Hepatocyte (in vitro differentiated cells): ENCODE results near the gene PTPRN2. TPM values are rescaled to one million over a fixed set of nuclear protein-coding genes. Genes with fewer than 3 reads are reported as not detected.

Experiments
- DNase-seq: peaks from one replicate; pipeline ENCODE4 v3.0.0-alpha.2; 2016; ENCODE audit warnings: low spot score
- H2AFZ ChIP-seq: fragments of 200-600 bp; sonication (generic); 2 replicates; pipeline ENCODE4 v1.6.0; 2016; ENCODE audit warnings: antibody characterized with exemption, mild to moderate bottlenecking
- H3K27ac ChIP-seq: fragments of 200-600 bp; sonication (generic); 2 replicates; pipeline ENCODE4 v1.5.1; 2016; ENCODE audit warnings: mild to moderate bottlenecking
- H3K27me3 ChIP-seq: fragments of 200-600 bp; sonication (generic); 2 replicates; pipeline ENCODE4 v1.6.1; 2016
- H3K36me3 ChIP-seq: fragments of 200-600 bp; sonication (generic); replicated peaks from 2 replicates; pipeline ENCODE4 v1.5.1; 2016; ENCODE audit warnings: low read depth; ENCODE audit not compliant: insufficient read depth
- H3K4me1 ChIP-seq: fragments of 200-600 bp; sonication (generic); 2 replicates; pipeline ENCODE4 v1.5.1; 2016; ENCODE audit warnings: mild to moderate bottlenecking, moderate library complexity; ENCODE audit not compliant: insufficient read depth
- H3K4me2 ChIP-seq: fragments of 200-600 bp; sonication (generic); 2 replicates; pipeline ENCODE4 v1.6.0; 2016
- H3K4me3 ChIP-seq: fragments of 200-600 bp; sonication (generic); 2 replicates; pipeline ENCODE4 v1.5.1; 2016; ENCODE audit warnings: mild to moderate bottlenecking
- H3K79me2 ChIP-seq: fragments of 200-600 bp; sonication (generic); 2 replicates; pipeline ENCODE4 v1.6.0; 2017; ENCODE audit warnings: mild to moderate bottlenecking
- H3K9me2 ChIP-seq: fragments of 200-600 bp; sonication (generic); replicated peaks from 2 replicates; pipeline ENCODE4 v1.6.0; 2017; ENCODE audit warnings: mild to moderate bottlenecking; ENCODE audit not compliant: insufficient read depth
- H3K9me3 ChIP-seq: fragments of 200-600 bp; sonication (generic); 2 replicates; pipeline ENCODE4 v1.5.1; 2016; ENCODE audit warnings: low read depth, mild to moderate bottlenecking
- H4K20me1 ChIP-seq: fragments of 200-600 bp; sonication (generic); 2 replicates; pipeline ENCODE4 v1.6.0; 2016; ENCODE audit warnings: mild to moderate bottlenecking; ENCODE audit not compliant: insufficient read depth, poor library complexity, severe bottlenecking
- CTCF ChIP-seq: fragments of 200-600 bp; sonication (generic); IDR thresholded peaks from 2 replicates; pipeline ENCODE4 v1.5.1; 2016; ENCODE audit warnings: antibody characterized with exemption, mild to moderate bottlenecking; ENCODE audit not compliant: poor library complexity
- EZH2 ChIP-seq: fragments of 200-600 bp; sonication (generic); IDR thresholded peaks from 2 replicates; pipeline ENCODE4 v1.6.1; 2016; ENCODE audit warnings: antibody characterized with exemption, mild to moderate bottlenecking, borderline replicate concordance
- EZH2phosphoT487 ChIP-seq: fragments of 200-600 bp; sonication (generic); IDR thresholded peaks from one replicate; pipeline ENCODE4 v1.6.1; 2018; ENCODE audit warnings: antibody characterized with exemption, mild to moderate bottlenecking, low read depth, moderate library complexity; ENCODE audit not compliant: unreplicated experiment, severe bottlenecking
- WGBS: methylation state at CpG from one replicate; pipeline ENCODE4 v1.1.6; 2016; ENCODE audit warnings: low lambda C conversion rate; ENCODE audit errors: missing lambda C conversion rate; 5-methylcytosine and 5-hydroxymethylcytosine counted together
- polyA plus RNA-seq: library from polyadenylated mRNA; unstranded; fragments of >200 nt; fragmentation: Nextera tagmentation; extraction: Ambion mirVana; gene quantifications from 2 replicates; pipeline ENCODE4 v1.2.1, GENCODE V29; 2016
- total RNA-seq: library from RNA; depleted of rRNA; stranded (reverse); fragments of >200 nt; gene quantifications from 2 replicates; pipeline ENCODE4 v1.2.3, GENCODE V29; 2014

The PTPRN2 gene
- total and polyA plus RNA-seq, 2 experiments from 2014 or later: 2.1 to 3.3 TPM

GRCh38 chr7:158561659-158562058, 26.0 kb downstream of the PTPRN2 start:
- H3K4me1 ChIP-seq: no peaks in the 10 kb centered on the region
- peaks cover 9% of the 10 kb centered on the region for H3K27me3 ChIP-seq
- 88% methylated on average over 7 of the region's 7 CpGs for WGBS
- H3K36me3 ChIP-seq: no peaks in the 10 kb centered on the region
- H3K27ac ChIP-seq: no peak overlapping the region
- H3K9me2 ChIP-seq: no peaks in the 10 kb centered on the region
- DNase-seq: no peak
- no peak overlapping the region for H2AFZ ChIP-seq
- H3K79me2 ChIP-seq: no peaks in the 10 kb centered on the region
- H4K20me1 ChIP-seq: no peaks in the 10 kb centered on the region
- no peak overlapping the region for H3K4me3 ChIP-seq
- H3K4me2 ChIP-seq: no peak overlapping the region
- H3K9me3 ChIP-seq: no peaks in the 10 kb centered on the region
- TF ChIP-seq CTCF (no peak), EZH2phosphoT487 (no peak), EZH2 (no peak)

GRCh38 chr7:158560386-158560785, 27.2 kb downstream of the PTPRN2 start:
- no peak overlapping the region for H2AFZ ChIP-seq
- H3K4me3 ChIP-seq: no peak overlapping the region
- H3K27me3 ChIP-seq: peaks cover 9% of the 10 kb centered on the region
- no peak overlapping the region for H3K27ac ChIP-seq
- no peaks in the 10 kb centered on the region for H3K79me2 ChIP-seq
- no peaks in the 10 kb centered on the region for H3K9me2 ChIP-seq
- H3K4me1 ChIP-seq: no peaks in the 10 kb centered on the region
- no peak for DNase-seq
- H4K20me1 ChIP-seq: no peaks in the 10 kb centered on the region
- H3K36me3 ChIP-seq: no peaks in the 10 kb centered on the region
- no peak for TF ChIP-seq EZH2
- TF ChIP-seq EZH2phosphoT487: no peak
- TF ChIP-seq CTCF: no peak
- 86% methylated on average over 12 of the region's 12 CpGs for WGBS
- H3K4me2 ChIP-seq: no peak overlapping the region
- no peaks in the 10 kb centered on the region for H3K9me3 ChIP-seq

- Histone ChIP-seq H3K36me3 (no peaks in the 10 kb centered on the region), H3K4me2 (no peak overlapping the region), H3K27ac (no peak overlapping the region), H3K9me2 (no peaks in the 10 kb centered on the region), H4K20me1 (no peaks in the 10 kb centered on the region), H3K4me3 (no peak overlapping the region), H3K4me1 (no peaks in the 10 kb centered on the region), H3K79me2 (no peaks in the 10 kb centered on the region), H3K9me3 (no peaks in the 10 kb centered on the region), H3K27me3 (no peaks in the 10 kb centered on the region), H2AFZ (no peak overlapping the region)
- TF ChIP-seq CTCF: no peak
- WGBS: 92% methylated on average over 6 of the region's 6 CpGs
- DNase-seq: no peak
These were observed 28.3 kb downstream of the PTPRN2 start for GRCh38 chr7:158559356-158559755.

- no peak overlapping the region for H3K4me3 ChIP-seq
- WGBS: 71% methylated on average over 3 of the region's 3 CpGs
- no peak overlapping the region for H2AFZ ChIP-seq
- H3K79me2 ChIP-seq: no peaks in the 10 kb centered on the region
- no peaks in the 10 kb centered on the region for H3K27me3 ChIP-seq
- no peak for DNase-seq
- H3K36me3 ChIP-seq: no peaks in the 10 kb centered on the region
- H3K27ac ChIP-seq: no peak overlapping the region
- no peaks in the 10 kb centered on the region for H3K9me2 ChIP-seq
- H3K4me2 ChIP-seq: no peak overlapping the region
- H4K20me1 ChIP-seq: no peaks in the 10 kb centered on the region
- no peaks in the 10 kb centered on the region for H3K4me1 ChIP-seq
- TF ChIP-seq EZH2 (no peak), CTCF (no peak), EZH2phosphoT487 (no peak)
- no peaks in the 10 kb centered on the region for H3K9me3 ChIP-seq
These were observed 28.8 kb downstream of the PTPRN2 start for GRCh38 chr7:158558816-158559215.
